Stimulated activated CD4-positive, alpha-beta T cell treated with anti-CD3 and anti-CD28 coated beads, Interleukin-15, amount 100 ng/mL, for 48 hours (primary cell): Measurements from ENCODE around the gene SHISAL1.

Experiments
- DNase-seq, 2 donors: peaks; one replicate each; pipeline ENCODE4 v3.0.0-alpha.2; 2020; ENCODE audit warnings: low read depth in 2 of 2

The SHISAL1 gene

DNA sequence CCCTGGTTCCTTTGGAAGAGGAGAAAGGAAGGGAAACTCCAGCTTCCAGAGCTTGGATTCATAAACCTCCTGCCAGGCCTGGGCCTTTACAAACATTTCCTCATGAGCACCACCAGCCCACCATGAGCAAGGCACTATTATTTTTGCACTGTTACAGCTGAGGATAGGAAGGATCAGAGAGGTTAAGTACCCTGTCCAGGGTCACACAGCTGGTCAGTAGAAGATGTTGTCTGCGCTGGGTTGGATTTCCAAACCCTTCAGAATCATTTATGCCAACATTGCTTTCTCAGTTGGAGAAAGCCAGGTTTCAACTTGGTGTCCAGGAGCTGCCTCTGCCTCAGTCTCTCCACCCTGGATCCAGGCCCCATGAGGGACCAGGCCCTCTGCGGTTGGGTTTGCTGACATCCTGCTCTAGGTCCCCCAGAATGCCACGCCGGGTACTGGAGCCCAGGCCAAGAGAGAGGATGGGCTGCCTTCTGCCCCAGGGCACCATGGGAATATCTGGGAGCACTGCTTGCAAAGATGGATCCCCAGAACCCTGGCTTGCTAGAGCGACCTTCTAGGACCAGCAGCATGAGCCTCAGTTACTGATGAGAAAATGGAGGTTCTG is 29.7 kb upstream of the SHISAL1 start:
- no peak for DNase-seq

DNA sequence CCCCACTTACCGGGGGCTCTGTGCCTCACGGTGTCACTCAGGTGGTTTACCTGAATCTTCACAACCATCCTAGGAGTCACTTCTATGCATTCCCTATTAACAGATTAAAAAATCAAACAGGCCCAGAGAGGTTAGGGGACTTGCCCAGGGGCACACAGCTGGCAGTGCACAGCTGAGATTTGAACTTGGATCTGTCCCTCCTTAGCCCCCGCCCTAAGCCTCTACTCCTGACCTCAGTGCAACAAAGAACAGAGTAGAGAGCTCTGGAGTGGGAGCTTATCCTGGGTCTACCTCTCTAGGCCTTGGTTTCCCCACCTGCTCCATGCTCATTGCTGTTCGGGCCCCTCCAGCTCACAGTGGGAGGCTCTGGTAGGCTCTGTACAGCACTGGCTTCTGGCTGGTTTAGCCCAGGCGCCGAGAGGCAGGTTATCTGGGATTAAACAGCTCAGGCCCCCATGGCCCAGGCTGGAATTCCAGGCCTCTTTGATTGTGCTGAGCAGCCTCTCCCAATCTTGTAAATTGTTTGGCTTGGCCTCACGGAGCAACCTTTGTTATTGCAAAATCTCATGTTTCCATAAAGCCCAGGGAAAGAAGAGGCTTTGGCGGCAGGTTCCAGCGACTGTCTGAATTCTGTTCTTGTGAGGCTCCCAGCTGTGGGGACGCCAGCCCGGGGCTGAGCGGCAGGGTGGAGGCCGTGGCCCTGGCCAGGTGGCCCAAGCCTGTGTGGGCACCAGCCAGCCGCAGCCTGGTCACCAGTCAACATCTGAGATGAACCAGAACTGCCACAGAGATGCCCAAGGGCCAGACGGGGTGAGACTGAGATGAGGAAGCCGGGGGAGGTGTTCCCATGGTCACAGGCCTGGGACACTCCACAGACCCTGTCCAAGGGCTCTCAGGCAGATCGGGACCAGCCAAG is 28.9 kb upstream of the SHISAL1 start:
- DNase-seq = no peak

DNA sequence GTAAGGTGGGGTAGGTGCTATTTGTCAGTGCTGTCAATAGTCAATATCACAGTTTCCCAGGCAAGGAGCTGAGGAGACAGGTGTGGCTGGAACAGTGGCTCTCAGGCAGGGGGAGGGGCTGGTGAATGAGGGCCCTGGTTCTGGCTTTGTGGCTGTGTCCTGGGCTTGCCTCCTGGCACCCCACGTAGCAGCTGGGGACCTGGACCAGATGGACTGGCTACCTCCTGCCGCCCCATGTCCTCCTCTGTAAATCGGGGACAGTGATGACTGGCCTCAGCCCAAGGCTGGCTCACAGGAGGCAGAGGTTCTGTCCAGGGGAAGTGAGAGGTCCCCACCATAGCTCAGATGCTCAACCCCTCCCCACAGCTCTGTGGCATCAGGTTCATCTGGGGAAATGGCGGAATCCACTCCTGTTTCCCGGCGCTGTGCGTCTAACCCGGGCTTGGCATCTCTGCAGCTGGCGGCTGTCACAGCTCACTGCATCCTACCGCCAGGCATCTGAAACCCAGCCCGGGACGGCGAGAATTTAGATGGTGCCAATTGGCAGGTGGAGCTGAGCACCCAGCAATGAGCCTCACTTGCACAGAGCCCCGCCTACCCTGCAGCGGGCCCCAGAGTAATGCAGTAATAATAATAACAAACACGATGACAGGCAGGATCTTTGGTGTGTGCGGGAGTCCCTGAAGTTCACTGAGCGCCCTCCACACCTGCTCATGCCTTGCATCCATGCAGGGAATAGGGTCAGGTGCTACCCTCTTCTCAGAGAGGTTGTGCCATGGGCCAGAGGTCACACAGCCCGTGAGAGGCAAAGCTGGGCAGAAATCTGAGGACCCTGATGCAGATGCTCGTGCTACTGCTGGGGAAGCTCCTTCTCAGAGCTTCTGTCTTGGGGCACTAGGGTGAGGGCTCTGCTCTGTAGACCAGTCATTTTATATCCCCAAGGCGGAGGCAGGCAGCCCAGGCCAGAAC is 27.8 kb upstream of the SHISAL1 start:
- no peak for DNase-seq

DNA sequence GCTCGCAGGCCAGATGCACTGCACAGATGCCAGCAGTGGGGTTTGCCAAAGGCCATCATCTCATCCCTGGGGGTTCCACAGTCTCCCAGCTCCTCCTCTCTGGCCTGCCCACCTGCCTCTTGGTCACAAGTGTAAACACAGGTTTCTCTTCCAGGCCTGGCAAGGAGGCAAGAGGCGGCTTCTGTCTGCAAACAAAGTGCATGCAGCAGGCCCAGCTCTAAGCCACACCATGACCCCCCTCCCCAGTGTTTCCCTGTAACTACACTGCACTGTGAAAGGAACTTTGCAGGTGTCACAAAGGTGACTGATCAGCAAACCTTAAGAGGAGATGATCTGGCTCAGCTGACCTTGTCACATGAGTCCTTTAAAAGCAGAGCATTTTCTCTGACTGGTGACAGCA is 26.2 kb upstream of the SHISAL1 start:
- no peak for DNase-seq

DNA sequence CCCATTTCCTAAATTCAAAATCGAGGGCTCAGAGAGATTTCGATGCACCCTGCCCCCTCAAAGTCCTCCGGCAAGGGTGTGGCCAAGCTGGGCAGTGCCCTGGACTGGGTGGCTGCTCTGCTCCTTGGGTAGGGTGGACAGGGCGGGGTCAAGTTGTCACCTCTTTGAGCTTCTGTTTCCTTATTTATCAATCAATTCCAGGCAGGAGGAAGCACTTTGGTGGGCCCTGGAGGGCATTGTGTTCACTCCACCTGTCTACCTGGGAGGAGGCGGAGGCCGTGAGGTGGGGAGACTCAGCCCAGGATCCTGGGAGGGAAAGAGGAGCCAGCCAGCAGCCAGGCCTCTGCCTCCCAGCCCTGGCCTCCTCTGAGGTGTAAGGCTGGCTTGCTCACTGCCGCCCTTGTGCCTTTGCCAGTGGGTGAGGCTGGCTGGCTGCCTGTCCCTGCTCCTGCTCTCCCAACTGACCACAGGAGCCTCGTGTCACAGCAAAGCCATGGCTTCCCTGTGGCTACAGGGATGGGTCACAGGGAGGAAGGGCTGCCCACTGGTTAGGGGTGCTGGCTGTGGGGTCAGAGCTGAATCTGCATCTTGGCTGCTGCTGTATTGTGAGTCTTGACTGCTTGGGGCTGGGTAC is 25.5 kb upstream of the SHISAL1 start:
- DNase-seq = no peak

DNA sequence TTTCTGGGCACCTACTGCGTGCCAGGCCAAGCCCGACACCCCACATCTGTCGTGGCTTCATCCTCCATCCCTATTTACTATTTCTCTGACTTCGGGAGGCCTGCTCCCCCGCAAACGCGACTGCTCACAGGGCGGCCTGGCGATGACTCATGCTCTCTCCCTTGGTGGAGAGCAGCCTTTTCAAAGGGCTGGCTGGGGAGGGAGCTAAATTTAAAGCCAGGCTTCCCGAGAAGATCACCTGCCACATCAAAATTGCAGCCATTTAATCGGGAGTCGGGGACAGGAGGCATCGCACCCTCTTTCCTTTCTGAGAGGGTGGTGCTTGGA is 24.9 kb upstream of the SHISAL1 start:
- DNase-seq = no peak

DNA sequence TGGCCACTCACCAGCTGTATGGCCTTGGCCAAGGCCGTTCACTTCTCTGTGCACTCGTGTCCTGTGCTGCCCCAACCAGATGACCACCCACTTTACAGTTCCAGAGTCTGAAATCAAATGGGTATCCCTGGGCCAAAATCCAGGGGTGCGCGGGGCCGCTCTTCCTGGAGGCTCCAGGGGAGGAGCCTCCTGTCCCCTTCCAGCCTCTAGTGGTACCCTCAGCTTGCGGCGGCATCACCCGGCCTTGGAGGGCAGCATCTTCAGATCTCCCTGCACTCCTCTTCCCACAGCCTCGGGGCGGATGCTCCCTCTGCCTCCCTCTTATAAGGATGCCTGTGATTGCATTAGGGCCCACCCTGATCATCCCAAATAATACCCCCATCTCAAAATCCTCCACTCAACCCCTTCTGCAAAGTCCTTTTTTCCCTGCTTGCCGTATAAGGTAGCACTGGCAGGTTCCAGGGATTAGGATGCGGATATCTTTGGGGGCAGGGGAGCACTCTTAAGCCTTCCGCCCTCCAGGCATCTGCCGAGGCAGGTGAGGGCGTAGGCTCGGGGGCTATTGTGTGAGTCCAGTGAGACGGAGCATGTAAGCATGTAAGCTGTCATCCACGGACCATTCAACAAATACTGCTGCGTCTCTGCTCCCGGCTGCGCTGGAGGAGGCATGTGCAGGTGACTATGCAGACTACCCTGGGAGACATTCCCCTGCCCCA is 24.4 kb upstream of the SHISAL1 start:
- DNase-seq = no peak

DNA sequence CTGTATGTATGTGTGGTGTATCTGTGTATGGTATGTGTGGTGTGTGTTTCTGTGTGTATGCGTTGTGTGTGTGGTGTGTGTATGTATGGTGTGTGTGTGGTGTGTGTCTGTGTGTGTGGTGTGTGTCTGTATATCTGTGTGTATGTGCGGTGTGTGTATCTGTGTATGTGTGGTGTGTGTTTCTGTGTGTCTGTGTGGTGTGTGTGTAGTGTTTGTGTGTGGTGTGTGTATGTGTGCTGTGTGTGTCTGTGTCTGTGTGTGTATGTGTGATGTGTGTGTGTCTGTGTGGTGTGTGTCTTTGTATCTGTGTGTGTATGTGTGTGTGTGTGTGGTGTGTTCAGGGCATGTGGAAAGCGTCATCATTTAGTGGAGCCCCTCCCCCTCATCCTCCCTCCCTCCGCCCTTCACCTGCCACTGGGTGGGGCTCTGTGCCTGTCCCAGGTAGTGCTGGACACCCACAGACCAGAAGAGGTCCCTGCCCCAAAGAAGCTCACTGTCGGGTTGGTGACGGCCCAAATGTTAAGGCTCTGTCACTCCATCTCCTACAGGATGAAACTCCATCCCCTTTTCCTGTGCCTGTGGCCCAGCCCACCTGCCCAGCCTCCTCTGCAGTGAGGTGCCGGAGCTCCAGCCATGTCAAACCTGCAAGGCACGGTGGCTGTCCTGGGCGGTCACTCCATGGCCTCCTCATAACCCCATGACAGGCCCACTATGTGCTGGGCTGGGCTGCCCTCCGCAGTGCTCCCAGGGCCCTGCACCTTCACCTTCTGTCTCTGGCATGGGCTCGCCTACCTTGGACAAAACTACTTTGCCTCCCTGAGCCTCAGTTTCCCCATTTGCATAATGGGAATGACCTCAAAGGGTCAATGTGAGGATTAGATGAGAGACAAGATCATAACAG is 23.4 kb upstream of the SHISAL1 start:
- no peak for DNase-seq

DNA sequence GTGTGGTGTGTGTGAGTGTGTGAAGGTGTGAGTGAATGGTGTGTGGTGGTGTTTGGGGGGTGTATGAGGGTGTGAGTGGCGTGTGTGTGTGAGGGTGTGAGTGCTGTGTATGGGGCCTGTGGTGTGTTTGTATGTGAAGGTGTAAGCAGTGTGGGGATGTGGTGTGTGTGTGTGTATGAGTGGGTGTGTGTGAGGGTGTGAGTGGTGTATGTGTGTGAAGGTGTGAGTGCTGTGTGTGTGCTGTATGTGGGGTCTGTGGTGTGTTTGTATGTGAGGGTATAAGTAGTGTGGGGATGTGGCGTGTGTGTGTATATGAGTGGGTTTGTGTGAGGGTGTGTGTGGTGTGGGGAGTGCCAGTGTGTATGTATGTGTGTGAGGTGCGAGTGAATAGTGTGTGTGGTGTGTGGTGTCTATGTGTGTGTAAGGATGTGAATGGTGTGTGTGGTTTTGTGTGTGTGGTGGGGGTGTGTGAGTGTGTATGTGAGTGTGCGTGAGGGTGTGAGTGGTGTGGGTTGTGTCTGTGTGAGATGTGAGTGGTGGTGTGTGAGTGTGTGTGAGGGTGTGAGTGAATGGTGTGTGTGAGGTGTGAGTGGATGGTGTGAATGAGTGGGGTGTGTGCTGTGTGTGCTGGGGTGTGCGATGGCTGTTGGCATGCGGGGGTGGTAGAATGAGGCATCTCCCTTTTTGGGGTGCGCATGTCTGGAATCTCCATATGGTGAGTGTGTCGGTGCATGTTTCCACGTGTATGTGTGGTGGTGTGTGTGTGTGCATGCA is 22.5 kb upstream of the SHISAL1 start:
- no peak for DNase-seq

DNA sequence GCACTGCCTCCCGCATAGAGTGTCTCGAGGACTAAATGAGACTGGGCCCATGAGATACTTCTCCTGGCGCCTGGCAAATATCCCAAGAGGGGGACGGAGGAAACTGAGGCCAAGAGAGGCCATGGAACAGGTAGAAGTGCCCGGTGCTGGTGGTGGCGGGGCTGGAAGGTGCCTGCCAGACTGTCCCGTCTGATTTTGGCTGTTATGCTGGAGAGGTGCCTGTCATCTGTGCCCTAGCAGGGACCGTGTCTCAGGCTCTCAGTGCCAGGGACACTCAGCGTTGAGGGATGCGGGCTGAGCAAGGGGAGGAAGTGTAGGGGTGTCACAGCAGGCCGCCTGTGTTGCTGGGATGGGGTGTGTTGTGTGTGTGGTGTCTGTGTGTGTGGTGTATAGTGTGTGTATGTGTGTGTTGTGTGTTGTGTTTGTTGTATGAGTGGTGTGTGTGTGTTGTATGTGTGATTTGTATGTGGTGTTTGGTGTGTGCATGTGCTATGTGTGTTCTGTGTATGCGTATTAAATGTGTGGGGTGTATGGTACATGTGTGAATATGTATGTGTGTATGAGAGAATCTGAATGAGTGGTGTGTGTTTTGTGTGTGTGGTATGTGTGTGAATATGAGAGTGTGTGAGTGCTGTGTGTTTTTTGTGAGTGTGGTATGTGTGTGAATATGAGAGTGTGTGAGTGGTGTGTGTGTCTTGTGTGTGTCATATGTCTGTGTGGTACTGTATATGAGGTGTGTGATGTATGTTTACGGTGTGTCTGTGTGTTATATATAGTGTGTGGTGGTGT is 21.3 kb upstream of the SHISAL1 start:
- no peak for DNase-seq

DNA sequence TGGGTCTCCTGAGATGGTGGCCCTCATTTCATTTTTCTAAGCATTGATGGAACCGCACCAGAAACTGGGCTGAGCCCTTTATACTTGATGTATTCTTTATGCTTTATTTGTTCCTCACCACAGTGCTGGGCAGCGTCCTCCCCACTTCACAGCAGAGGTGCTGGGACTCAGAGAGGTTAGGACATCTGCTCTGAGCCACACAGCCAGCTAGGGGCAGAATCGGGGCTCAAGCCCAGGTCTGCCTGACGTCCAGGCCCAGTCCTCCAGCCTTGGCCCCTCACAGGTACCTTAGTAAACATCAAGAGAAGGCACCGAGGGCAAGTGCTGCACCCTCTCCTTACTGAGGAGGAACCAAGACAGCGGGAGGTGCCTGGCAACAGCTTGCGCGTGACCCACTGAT is 20.2 kb upstream of the SHISAL1 start:
- DNase-seq = no peak

DNA sequence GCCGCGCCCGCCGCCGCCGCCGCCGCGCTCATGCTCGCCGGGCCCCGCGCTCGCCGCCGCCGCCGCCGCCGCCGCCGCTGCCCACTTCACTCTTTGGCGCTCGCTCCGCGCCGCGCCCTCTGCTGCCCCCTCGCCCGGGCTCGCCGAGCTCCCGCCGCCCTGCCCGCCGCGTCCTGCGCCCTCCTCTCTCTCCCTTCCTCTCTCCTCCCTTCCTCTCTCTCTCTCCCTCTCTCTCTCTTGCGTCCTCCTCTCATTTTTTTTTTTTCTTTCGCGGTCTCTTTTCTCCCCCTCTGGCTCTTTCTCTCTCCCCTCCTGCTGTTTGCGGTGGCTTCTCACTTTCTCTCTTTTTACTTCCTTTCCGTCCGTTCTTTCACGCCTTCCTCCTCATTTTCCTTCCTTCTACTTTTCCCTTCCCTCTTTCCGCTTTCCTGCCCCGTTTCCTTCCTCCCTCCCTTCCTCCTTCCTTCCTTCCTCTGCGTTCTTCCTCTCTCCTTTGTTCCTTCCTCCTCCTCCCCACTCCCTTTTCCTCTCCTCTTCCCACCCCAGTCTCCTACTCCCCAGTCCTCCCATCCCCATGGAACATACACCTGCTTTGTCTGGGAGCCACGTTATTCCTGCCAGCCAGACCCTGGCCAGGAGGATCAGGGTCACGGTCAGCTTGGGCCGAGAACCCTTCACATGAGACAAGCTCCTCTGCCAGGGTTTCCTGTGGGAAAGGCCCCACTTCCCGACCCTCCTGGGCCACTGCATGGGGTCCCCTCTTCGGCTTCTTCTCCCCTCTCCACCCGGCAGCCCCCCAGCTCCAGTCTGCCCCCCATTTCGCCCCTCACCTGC is 19.3 kb upstream of the SHISAL1 start:
- DNase-seq = no peak

DNA sequence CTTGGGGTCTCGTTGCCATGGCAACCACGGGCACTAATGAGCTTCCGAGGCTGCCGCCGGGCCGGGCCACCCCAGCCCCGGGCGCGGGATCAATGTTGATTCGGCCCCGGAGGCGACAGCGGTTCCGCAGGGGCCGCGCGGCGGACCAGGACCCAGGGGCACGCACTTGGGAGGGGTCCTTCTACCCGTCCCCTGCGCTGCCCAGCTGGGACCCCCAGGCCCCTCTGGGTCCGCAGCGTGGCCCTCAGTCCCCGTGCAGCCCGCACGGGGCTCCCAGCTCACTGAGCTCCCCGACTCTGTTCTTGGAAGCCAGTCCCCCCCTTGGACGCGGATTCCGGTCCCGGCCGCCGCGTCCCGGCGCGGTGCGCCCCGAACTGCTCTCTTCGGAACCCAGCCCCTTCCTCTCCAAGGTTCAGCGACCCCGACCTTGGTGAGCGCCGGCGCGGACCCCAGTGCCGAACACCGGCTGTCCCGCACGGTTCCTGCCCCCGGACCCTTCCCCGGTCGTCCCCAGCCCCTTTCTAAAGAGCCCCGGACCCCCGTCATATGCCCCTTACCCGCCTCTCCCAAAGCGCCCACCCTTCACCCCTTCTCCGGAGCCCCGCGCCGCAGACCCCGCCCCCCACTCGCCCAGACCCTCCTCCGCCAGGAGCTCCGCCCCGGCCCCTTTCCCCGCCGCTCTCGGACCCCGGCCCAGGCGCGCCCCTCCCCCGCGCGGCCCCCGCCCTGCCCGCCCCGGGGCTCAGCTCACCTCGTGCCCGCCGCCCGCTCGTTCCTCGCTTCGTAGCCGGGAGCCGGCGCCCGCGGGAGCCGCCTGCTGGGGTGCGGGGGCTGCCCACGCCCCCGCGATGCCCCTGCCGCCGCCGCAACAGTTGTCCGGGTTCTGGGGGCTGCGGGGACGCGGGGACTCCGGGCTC is 18.3 kb upstream of the SHISAL1 start:
- DNase-seq = no peak

DNA sequence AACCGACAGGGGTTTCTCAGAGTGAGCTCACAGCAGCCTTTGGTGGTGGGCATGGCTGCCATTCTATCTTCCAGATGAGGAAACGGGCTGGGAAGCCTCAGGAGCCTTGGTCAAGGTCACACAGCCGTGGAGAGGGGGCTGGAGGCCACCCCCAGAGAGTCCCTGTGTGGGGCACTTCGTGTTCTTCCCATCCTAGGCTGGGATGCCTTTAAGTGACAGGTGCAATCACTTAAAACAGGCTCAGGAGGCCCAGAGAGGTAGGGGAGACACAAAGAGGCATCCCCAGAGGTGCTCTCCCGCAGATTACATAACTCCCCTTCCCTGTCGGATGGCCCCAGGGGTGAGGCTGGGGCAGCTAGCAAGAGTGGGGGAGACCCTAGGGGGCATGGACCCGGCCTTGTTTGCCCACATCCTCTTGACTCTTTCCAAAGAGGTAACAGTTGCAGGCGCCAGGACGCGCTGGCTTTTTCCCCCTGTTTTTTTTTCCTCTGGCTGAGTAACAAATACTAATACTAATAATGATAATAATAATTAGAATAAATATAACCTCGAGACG is 17.5 kb upstream of the SHISAL1 start:
- no peak for DNase-seq

DNA sequence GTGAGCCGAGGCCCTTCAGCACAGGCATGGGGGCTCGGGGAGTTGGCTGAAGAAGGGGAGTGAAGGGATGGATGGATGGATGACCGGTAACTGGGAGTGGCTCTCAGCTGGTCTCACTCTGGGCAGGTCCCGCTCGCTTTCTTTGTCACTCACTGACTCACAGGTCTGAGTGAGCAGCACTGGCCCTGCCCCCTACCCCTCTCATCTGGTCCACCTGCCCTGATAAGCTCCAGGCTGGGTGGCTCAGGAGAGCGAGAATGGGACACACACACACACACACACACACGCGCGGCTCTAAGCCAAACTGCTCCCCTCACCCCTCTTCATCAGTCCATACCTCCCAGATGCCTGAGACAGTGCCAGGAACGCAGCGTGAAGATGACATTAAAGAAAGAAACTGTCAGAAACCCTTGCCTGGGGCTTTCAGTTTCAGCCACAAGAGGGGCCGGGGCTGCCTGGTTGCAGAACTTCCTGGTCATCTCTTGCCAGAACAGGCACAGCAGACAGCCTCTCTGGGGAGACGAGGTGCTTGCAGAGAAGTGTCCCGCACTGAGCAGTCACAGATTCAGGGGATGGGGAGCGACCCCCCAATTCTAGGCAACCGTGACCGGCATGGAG is 16.5 kb upstream of the SHISAL1 start:
- DNase-seq = no peak

DNA sequence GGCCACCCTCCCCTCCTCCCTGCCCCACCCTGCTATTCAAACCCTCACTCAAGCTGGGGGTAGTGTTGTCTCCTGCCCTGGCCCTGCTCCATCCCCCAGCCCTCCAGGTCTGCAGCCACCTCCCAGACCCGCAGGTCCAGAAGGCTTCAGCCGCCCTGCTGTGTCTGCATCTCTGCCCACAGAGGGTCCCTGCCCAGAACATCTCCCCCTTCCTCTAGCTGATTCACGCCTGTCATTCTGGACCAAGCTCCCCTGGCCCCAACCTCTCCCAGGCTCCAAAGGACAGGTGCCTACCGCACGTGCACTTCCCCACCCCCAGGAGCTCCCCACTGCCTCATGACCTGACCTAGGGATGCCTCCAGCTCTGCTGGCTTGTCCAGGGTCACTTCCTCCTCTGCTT is 16.0 kb upstream of the SHISAL1 start:
- DNase-seq = no peak
